ENCODE results near the gene TXLNG.
A peak's percentile ranks its signal among the peaks of the same experiment; 100 is the strongest.

Gene TXLNG

DNA sequence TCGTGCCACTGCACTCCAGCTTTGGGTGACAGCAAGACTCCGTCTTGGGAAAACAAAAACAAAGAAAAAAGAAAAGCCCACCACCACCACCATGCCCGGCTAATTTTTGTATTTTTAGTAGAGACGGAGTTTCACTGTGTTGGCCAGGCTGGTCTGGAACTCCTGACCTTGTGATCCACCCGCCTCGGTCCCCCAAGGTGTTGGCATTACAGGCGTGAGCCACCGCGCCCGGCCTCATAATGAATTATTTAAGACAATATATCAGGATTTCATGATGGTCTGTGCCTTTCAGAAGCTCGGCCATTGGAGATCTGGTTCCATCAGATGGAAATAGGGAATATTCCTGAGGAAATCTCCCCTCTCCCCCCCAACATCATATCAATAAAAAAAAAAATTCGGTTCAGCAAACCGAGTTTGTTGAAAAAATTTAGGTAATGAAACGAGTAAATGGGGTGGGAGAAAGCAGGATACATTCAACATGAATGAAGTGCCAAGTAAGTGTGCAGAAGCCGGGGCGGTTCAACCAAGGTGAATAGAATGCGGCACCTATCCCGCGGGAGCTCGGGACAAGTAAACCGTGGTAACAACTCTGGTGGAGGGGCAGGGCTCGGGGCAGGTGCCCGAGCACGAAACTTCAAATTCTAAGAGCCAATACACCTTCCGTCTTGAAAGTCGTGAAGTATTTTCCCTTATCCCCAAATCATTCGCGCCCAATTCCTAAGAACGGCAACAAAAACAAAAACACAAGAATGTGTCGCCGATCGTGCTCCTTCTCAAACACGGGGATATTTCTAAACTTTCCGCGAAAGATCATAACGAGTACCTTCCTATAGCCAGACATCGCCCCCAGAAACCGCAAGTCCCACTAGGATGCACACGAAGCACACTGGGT lies 773 bp upstream of the TXLNG start:
- no peak for DNase-seq (ENCODE audit: low spot score)

DNA sequence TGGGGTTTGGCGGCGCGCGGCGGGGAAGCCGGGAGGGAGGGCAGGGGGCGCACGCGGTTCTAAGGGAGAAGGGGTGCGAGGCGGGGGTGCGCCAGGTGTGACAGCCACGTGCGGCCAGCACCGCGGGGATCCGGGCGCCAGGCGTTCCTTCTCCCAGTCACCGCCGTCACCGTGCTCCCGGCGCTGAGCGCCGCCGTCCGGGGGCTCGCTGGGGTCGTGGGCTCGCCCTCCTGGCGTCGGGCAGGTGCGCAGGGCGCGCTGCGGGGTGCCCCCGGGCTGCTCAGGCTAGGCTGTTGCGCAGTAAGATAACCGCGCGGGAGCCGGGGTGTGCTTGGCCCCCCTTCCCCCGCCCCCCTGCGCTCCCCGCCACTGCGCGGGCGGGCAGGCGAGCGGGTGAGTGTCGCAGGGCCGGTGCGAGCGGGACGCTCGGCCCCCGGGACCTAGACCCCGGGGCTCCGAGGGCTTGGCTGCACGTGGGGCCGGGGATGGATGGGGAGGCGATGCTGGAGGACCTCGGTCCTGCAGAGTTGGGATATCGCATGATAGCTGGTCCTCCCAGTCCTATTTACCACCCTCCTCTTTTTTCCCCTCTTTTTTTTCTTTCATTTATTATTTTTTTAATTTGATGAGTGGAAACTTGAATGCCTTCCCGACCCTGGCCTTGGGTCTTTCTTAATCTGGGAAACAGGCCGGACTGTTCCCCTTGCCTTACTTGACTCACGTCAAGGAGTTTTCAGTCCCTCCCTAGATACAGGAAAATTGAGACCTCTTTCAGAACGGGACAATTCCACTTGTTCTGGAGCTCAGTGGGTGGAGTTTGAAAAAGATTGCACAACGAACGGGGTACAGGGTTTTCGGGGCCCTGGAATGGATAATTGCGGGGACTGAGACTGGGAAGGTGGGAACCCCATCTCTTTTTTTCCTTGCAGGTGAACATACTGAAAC lies 797 bp downstream of the TXLNG start:
- DNase-seq (ENCODE audit: low spot score) = peak; percentile 7

DNA sequence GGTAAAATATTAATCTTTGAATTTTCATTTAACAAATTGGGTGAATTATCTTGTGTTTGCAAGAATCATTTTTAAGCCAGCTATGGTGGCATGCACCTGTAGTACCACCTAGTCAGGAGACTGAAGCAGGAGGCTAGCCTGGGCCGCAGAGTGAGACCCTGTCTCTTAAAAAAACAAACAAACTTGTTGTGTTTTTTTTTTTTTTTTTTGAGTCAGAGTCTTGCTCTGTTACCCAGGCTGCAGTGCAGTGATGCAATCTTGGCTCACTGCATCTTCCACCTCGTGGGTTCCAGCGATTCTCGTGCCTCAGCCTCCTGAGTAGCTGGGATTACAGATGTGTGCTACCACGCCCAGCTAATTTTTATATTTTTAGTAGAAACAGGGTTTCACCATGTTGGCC lies 2.2 kb downstream of the TXLNG start:
- DNase-seq (ENCODE audit: low spot score) = no peak

DNA sequence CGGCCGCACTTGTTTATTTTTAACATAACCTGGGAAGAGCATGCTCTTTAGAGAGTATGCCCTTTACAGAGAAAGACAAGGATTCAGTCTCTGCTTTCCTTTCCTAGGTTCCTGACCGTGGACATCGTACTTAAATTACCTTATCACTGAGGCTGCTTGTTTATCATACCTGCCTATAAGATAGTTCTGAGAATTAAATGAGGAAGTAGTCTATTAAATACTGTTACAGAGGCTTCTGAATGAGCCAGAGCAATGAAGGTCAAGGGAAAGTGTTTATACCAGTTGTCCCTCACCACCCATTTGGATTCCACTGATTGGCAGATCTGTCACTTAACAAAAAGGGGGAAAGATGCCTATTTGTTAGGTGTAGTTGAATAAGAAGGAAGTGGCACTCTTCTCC lies 10.0 kb downstream of the TXLNG start:
- DNase-seq (ENCODE audit: low spot score) = no peak

DNA sequence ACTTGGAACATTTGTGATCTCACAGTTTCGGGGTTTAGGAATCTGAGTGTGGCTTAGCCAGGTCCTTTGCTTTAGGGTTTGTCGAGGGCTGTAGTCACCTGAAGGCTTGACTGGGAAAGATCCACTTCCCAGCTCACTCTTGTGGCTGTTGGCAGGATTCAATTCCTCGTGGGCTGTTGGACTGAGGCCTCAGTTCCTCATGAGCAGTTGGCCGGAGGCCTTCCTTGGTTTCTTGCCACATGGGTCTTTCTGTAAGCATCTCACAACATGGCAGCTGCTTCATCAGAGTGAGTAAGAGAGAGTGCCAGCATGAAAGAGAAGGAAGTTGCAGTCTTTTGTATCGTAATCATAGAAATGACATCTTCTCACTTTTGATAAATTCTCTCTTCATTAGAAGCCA lies 11.1 kb downstream of the TXLNG start:
- peak; percentile 40 for DNase-seq (ENCODE audit: low spot score)

DNA sequence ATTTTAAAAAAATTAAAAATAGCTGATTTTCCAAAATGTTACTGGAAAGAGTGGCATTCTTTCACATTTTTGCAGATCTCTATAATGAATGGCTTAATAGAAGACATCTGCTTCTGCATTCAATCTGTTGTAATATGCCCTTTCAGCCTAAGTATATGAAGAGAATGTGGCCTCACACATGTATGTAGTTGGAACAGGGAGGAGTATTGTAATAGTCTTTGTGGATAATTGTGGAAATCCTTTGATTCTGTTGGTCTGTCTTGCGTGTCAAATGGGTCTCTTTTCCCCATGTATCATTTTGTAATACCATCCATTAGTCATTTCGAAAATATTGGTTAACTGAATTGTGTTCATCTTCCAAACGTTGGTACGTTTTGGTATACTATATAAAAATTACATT lies 11.6 kb downstream of the TXLNG start:
- no peak for DNase-seq (ENCODE audit: low spot score)

DNA sequence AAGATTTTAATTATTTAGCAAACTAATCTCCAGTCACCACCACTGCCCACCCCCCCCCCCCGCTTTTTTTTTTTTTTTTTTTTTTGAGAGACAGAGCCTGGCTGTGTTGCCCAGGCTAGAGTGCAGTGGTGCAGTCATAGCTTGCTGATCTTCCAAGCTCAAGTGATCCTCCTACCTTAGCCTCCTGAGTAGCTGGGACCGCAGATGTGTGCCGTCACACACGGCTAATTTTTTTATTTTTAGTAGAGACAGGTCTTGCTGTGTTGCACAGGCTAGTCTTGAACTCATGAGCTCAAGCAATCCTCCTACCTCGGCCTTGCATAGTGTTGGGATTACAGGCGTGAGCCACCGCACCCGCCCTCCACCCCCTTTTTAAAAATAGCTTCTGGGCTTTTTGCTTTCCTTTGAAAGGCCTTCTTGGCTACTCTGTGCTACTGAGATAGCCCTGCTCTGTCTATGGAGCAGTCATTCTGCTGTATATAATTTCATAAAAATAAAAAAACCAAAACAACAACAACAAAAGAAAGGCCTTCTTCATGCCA lies 18.7 kb downstream of the TXLNG start:
- no peak for DNase-seq (ENCODE audit: low spot score)

DNA sequence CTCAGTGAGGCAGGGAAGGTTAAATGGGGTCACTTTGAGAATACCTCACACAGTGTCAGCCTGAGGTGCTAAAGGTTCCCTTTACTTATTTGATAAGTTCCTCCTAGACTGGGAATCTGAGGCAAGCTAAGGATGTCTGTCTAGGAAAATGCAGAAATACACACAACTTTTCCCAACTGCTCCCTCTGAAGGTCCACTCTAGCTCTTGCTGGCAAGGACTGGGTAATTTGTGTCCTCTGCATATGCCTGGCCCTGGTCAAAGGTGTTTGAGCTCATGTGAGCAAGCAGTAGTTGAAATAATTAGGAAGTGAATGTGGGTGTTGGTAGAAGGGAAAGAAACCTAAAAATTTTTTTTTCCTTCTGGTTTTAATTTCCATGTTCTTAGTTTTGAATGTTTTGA lies 21.3 kb downstream of the TXLNG start:
- DNase-seq (ENCODE audit: low spot score) = no peak

DNA sequence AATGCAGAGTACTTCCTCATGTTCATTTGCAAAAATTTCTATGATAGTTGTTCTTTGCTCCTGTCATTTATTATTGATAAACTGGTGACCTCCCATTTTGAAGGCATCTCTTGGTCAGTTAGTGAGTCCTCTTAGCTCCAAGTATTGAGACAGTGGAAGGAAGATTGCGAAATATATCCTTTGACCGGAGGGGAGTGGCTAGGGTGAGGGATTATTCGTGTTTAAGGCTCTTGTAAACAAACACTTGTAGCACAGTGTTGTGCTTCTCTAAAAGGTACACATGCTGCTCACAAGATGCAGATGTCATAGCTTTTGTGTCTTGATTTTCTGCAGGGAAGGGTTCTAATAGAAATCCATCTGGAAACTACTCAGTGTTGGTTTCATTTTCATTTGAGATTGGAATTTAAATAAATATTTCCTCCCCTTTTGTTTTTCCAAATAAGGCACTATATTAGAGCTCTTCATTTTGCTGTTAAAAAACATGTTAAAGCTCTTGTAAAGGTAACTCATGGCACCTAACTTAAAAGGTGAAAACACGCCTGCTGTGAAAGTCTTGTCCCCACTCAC lies 21.8 kb downstream of the TXLNG start:
- DNase-seq (ENCODE audit: low spot score) = no peak

DNA sequence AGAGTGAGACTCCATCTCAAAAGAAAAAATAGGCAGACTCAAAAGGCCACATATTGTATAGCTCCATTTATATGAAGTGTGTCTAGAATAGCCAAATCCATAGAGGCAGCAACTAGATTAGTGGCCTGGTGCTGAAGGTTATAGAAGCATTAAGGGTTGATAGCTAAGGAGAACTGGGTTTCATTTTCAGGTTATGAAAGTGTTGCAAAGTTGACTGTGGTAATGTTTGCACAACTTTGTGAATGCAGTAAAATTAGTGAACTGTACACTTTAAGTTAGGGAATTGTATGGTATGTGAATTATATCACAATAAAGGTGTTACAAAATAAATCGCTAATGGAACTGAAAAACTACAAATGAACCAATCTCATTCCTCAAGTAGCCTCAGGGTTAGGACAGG lies 28.3 kb downstream of the TXLNG start:
- no peak for DNase-seq (ENCODE audit: low spot score)

DNA sequence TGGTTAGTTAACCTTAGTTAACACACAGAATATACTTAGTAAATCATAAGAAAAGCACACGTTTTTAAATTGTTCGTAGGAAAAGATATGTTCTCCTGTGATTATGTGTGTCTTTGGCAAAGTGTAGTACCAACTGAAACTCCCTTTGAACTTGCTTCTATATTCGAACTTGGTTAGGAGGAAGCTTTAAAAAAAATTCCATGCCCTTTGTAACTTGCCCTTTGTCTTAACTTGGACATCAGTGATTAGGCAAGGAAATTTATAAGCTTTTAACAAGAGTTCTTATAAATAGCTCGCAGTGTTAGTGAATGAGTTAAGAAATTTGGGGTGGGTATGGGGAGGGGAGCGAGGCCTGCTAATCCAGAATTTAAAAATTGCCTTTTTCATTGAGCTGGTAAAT lies 33.4 kb downstream of the TXLNG start:
- no peak for DNase-seq (ENCODE audit: low spot score)

DNA sequence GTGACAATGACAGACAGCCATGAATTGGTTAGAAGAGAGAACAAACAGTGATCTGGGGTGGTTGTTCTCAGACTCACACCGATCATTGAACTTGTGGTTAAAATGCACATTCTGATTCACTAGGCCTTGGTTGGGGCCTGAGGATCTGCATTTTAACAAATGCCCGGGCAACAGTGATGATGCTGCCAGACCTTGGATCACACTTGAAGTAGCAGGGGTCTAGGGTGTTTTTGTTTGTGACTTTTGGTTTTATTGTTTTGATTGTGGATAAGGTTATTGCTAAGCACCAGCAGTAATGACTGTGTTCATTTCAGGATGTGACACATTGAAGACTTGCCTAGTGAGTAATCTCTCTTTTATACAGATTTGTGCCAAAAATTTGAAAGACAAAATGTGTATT lies 36.5 kb downstream of the TXLNG start:
- no peak for DNase-seq (ENCODE audit: low spot score)

DNA sequence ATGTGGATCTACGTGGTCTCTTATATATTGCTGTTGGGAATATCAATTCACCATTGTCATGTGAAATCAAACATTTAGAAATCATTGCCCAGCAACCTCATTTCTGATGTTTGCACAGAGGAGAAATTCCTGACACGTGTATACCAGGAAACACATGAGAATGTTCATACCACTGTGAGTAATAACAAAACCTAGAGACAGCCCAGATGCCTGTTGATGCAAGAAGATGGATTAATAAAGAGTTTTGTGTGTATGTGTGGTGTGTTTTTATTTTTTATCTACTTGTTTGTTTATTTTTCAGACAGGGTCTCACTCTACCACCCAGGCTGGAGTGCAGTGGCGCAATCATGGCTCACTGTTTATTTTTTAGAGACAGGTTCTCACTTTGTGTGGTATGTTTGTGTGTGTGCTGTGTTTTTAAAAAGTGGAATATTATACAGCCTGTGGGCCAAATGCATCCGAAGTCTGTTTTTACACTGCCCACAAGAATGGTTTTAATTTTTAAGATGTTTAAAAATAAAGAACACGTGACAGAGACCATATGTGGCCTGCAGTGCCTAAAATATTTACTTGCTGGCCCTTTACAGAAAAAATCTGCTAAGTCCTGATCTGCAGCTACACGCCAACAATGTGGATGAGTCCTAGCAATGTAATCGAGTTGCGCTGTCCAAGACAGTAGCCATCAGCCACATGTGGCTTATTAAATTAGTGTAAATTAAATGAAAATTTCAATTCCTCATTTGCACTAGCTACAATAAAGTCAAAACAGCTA lies 39.2 kb downstream of the TXLNG start:
- DNase-seq (ENCODE audit: low spot score) = no peak

DNA sequence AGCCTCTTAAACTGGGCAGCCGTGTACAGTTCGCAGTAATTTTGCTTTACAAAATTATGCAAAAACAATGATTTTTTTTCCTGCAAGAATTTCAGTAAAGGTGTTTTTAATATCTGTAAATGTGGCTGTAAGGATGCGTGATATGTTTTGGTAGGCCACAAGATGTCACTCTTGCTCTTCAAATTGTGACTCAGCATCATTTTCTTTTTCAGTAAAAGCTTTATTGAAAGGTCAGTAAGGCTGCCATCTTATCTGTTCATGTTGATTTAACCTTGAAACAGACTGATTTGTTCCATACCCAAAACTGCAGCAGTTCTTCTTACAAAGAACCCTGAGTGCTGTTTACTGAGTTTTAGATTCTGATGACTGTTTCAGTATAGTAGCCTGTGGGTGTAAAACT lies 39.9 kb downstream of the TXLNG start:
- DNase-seq (ENCODE audit: low spot score) = peak; percentile 49

DNA sequence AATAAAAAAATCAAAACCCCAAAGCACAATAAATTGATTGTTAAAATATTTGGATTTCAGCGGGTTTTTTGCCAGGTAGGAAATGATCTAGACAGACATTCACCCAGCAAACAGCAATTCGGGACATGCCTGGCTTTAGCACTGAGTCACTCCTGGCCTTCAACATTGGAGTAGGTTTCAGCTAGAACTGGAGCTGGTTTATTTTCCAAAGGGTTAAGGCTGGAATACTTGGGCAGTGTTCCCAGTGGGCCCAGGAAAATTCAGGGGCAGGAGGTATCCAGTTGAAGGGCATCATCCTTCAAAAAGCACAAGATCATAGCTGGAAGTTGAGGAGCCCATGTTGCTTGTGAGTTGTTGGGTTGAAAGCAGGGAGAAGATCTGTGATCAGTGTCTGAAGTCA lies 41.0 kb downstream of the TXLNG start:
- no peak for DNase-seq (ENCODE audit: low spot score)

DNA sequence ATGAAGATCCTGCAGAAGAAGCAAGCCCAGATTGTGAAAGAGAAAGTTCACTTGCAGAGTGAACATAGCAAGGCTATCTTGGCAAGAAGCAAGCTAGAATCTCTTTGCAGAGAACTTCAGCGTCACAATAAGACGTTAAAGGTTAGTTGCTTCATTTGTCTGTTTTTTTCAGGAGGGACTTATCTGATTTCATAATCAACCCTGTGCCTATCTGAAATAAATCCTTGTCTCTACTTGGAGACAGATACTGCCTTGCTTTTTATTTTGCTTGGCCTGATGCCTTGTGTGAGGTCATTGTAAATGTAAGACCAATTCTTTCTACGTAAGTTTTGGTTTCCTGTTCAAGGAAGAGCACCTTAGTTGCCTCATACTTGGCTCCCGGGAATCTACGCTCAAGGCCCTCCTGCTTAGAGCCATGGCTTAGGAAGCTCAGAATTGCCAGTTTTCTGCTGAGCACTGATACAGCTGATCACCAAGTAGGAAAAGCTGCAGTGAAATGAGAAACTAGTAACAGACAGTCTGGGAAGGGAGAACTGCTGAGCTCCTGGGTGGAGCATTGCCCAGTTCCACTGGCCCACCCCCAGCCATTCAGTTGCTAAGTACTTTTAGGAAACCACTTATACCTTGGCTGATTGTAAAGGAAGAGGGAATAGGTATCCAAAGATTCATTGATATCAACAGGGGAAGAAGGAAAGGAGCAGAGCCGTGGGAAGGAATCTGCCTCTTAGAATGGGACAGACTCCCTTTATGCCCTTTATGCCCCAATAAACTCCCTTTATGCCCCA lies 42.0 kb downstream of the TXLNG start:
- DNase-seq (ENCODE audit: low spot score) = no peak

DNA sequence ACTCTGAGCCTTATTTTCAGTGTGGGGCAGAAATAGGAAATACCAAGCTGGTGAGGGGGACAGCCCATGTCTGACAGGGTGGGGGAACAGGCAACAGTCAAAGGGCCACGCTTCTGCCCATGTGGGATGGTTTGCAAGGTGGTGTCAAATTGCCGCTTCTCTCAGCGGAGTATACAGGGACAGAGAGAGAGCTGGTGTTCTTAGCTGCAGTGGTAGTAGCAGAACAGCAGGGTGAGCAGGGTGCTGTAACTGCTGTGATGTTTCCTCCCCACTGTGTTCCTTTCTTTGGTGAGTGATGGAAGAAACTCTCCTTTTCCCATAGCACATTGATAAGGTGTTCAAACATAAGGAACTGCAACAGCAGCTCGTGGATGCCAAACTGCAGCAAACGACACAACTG lies 46.0 kb downstream of the TXLNG start:
- DNase-seq (ENCODE audit: low spot score) = no peak

DNA sequence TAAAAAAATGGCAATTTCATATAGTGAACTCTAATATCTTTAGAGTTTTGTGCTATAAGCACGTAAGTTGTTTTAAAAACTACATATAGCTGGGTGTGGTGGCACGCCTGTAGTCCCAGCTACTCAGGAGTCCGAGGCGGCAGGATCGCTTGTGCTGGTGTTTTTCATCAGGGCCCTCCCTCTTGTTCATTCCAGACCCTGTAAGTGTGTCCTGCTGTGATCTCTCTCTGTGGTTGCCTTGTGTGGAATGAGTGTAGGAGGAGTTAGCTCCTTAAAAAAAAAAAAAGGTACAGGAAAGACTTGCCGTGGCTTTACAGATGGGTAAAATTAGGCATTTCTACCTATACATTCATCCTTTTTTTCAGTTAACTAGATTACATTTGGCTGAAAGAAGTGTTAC lies 48.5 kb downstream of the TXLNG start:
- no peak for DNase-seq (ENCODE audit: low spot score)

DNA sequence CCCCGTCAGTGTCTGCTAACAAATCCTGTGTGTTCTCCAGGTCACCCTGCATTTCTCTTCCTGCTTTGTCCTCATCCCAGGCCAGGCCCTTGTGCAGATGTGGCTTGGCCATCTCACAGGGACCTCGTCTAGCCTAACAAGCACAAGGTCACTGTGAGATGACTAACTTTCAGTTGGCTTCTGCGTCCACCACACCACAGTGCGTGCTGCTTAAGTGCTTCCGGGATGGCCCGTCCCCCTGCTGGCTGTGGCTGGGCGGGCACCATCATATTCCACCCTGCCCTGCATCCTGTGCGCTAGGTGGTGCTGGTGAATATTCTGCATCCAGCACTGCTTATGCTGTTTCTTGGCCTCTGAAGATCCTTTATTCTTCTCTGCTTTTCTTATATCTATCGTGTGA lies 50.1 kb downstream of the TXLNG start:
- DNase-seq (ENCODE audit: low spot score) = no peak

DNA sequence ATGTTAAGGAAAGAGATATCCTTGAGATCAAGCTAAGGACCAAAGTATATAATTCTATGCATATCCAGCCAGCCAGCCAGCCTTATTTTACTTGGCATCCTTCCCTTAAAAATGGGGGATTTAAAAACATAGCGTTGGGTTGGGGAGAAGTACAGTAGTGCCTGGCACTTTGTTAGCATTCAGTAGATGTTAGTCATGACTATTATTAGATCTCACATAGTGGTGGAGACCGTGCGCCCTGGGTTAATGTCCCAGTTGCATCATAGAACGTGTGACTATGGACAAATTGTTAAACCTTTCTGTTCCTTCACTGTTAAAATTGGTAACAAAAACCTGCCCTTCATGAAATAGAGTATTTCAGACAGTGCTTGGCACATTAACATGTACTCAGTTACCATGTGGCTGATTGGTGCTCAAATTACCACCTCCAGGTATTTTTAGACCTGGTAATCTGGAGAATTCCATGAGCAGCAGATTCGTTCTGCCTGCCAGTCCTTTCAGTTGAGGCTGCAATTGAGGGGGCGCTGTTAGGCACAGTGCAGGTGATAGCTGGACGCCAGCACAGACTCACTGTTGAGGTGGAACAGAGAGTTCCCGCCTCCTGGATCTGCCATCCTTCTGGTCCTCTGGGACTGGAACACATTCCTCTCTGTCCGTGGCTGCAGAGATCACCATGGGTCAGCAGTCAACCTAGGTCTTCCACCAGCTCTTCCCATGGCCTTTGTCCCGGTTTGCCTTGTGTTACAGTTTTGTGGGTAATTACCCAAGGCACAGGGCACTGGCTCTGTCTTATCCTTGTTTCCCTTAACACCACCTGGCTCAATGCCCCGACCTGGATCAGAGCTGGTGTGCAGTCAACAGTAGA lies 52.2 kb downstream of the TXLNG start:
- DNase-seq (ENCODE audit: low spot score) = no peak
